ENCODE measurements around the gene IFNLR1. TPM values are rescaled to one million over a fixed set of nuclear protein-coding genes. Genes with fewer than 3 reads are reported as not detected.

The IFNLR1 gene
- total and polyA plus RNA-seq, 9 of the 15 experiments (the other 6 are each of a cell fraction or from before 2014, with no cell fraction given), result not detected

GRCh38 chr1:24123611-24124010 is 63.5 kb downstream of the IFNLR1 start:
- Histone ChIP-seq H4K20me1 (replicated peaks; ENCODE audit: control insufficient read depth, insufficient read depth, low read length) (peaks cover 6% of the 10 kb centered on the region; the same call in 1 of the 2 replicates), H3K27me3 (ENCODE audit: control insufficient read depth in 2 of 2, insufficient read depth in 2 of 2, low read length in 2 of 2) (peaks cover 7 to 57% of the 10 kb centered on the region in 2 experiments; a peak in 3 of 5 replicates), H3K9ac (ENCODE audit: insufficient read depth in 1 of 2, low read depth in 2 of 2, low read length in 2 of 2) (no peak overlapping the region), H2AFZ (ENCODE audit: low read depth, low read length) (no peak overlapping the region), H3K79me2 (ENCODE audit: control insufficient read depth, insufficient read depth, low read length) (no peaks in the 10 kb centered on the region), H3K4me2 (ENCODE audit: insufficient read depth, low read length) (no peak overlapping the region), H3K4me3 (no peak overlapping the region), H3K4me1 (replicated peaks in 1 of 2; ENCODE audit: control insufficient read depth in 2 of 2, insufficient read depth in 2 of 2, low read length in 2 of 2) (no peaks in the 10 kb centered on the region), H3K9me1 (ENCODE audit: control insufficient read depth, insufficient read depth, low read length) (no peaks in the 10 kb centered on the region), H3K9me3 (replicated peaks; ENCODE audit: control insufficient read depth, insufficient read depth, low read depth, low read length) (no peaks in the 10 kb centered on the region), H3K27ac (ENCODE audit: extremely low read depth, low read depth, low read length) (no peak overlapping the region), H3K36me3 (ENCODE audit: control insufficient read depth, insufficient read depth, low read length) (no peaks in the 10 kb centered on the region)
- DNase-seq (ENCODE audit: extremely low read depth in 1 of 4, low spot score in 3 of 4), result no peak
- ChIA-PET CTCF (ENCODE audit: low intra/inter-chr PET ratio) (no interaction called here), POLR2A (interaction anchor here (1.1 kb wide), 1 partner anchor 9 kb away, joined by 4 read pairs; no protein-coding TSS in a partner anchor)
- in situ Hi-C loops (cut with MboI) (no loop called here), intact Hi-C loops (cut with micrococcal nuclease) (no loop called here)
- WGBS (ENCODE audit: insufficient coverage, low coverage, missing lambda C conversion rate), result 2% methylated on average over 4 of the region's 6 CpGs
- FAIRE-seq, result no peak
- BruUV-seq (replicated peaks), result no TSS peak
- no peak for ATAC-seq
- TF ChIP-seq MAFG (tag; conservative IDR thresholded peaks at IDR 0.05) (no peak), C11orf30 (IDR thresholded peaks at IDR 0.05; ENCODE audit: low read depth) (no peak), RFX5 (IDR thresholded peaks at IDR 0.05; ENCODE audit: low read depth, low read length) (no peak), E2F6 (IDR thresholded peaks at IDR 0.05; ENCODE audit: borderline replicate concordance in 1 of 2, extremely low read depth in 1 of 2, insufficient read depth in 1 of 2, insufficient read length in 1 of 2, low read depth in 1 of 2, low read length in 1 of 2, poor library complexity in 1 of 2, severe bottlenecking in 1 of 2) (no peak), ZNF311 (CRISPR knock-in tag; IDR thresholded peaks at IDR 0.05) (no peak), PHB (CRISPR knock-in tag; IDR thresholded peaks at IDR 0.05) (no peak), ZNF140 (CRISPR knock-in tag; IDR thresholded peaks at IDR 0.05) (no peak), ZNF79 (CRISPR knock-in tag; IDR thresholded peaks at IDR 0.05; ENCODE audit: low read depth) (no peak), ZNF384 (IDR thresholded peaks at IDR 0.05; ENCODE audit: low read depth, low read length) (no peak), TEAD2 (tag; IDR thresholded peaks at IDR 0.05) (no peak), ZC3H8 (IDR thresholded peaks at IDR 0.05) (no peak), ZNF695 (CRISPR knock-in tag; IDR thresholded peaks at IDR 0.05) (no peak), YY1 (IDR thresholded peaks at IDR 0.05; ENCODE audit: borderline replicate concordance in 1 of 3, control insufficient read depth in 1 of 3, extremely low read depth in 1 of 3, insufficient read depth in 3 of 3, insufficient read length in 1 of 3, insufficient replicate concordance in 2 of 3, low read depth in 1 of 3, low read length in 2 of 3) (no peak), ELK1 (CRISPR knock-in tag; IDR thresholded peaks at IDR 0.05) (no peak), ZNF133 (CRISPR knock-in tag; IDR thresholded peaks at IDR 0.05) (no peak), ZNF696 (CRISPR knock-in tag; conservative IDR thresholded peaks at IDR 0.05) (no peak), GTF2B (IDR thresholded peaks at IDR 0.05; ENCODE audit: extremely low read depth, insufficient read length) (no peak)

All from K562 (cell line).